NCI-H2196 (cell line): ENCODE results near the gene ITSN2.

Experiments used
- DNase-seq: peaks from one replicate; lab custom pipeline; 2025; ENCODE audit not compliant: unreplicated experiment; lab: John Stamatoyannopoulos, UW

Gene ITSN2

GRCh38 chr2:24189551-24189950 is 170.8 kb downstream of the ITSN2 start:
- no peak for DNase-seq

- DNase-seq: no peak
Measured at GRCh38 chr2:24183366-24184069, 176.8 kb downstream of the ITSN2 start.

GRCh38 chr2:24182507-24182906 is 177.8 kb downstream of the ITSN2 start:
- DNase-seq: peak; percentile 29

GRCh38 chr2:24181849-24182248 is 178.5 kb downstream of the ITSN2 start:
- DNase-seq: no peak

GRCh38 chr2:24179683-24180082 is 180.7 kb downstream of the ITSN2 start:
- DNase-seq: no peak

- no peak for DNase-seq
Measured at GRCh38 chr2:24176326-24176725, 184.0 kb downstream of the ITSN2 start.

GRCh38 chr2:24175631-24176187 is 184.6 kb downstream of the ITSN2 start:
- DNase-seq: no peak

GRCh38 chr2:24174851-24175277 is 185.5 kb downstream of the ITSN2 start, which contains the start of gene FAM228A:
TSS of gene FAM228A (plus strand) at chr2:24175053. CDS start at chr2:24175481, 428 bp downstream.
- DNase-seq: no peak

- DNase-seq: no peak
Measured at GRCh38 chr2:24169023-24169422, 191.3 kb downstream of the ITSN2 start.

- DNase-seq: no peak
Measured at GRCh38 chr2:24164416-24164973, 195.8 kb downstream of the ITSN2 start.

GRCh38 chr2:24163601-24164000 is 196.7 kb downstream of the ITSN2 start:
- DNase-seq: no peak

- no peak for DNase-seq
Measured at GRCh38 chr2:24163186-24163585, 197.2 kb downstream of the ITSN2 start.

GRCh38 chr2:24162494-24162893 is 197.8 kb downstream of the ITSN2 start:
- no peak for DNase-seq

- no peak for DNase-seq
Measured at GRCh38 chr2:24160761-24161160, 199.6 kb downstream of the ITSN2 start.

GRCh38 chr2:24159708-24160107 is 200.6 kb downstream of the ITSN2 start:
- no peak for DNase-seq

- DNase-seq: no peak
Measured at GRCh38 chr2:24158131-24158530, 202.2 kb downstream of the ITSN2 start.

- DNase-seq: no peak
Measured at GRCh38 chr2:24153478-24153877, 206.9 kb downstream of the ITSN2 start.
